Adrenal gland (tissue), 12 donors: ENCODE measurements around the gene GALNT10. TPM values are rescaled to one million over a fixed set of nuclear protein-coding genes. Genes with fewer than 3 reads are reported as not detected.

ENCODE experiments used
- DNase-seq, 7 donors: peaks; one replicate each; pipeline ENCODE4 v3.0.0-alpha.2; 2019 to 2020
- H3K27ac ChIP-seq, 5 donors: fragments of 200-600 bp; sonication (generic) in 4 of 5; 1 replicate in 3 of 5; 2 replicates in 2 of 5; pipeline versions ENCODE4 v1.5.1 to v1.8.0; 2016 to 2020; ENCODE audit warnings: mild to moderate bottlenecking in 1 of 5
- H3K27me3 ChIP-seq: fragments of 200-600 bp; 2 replicates; pipeline ENCODE4 v1.8.0; 2021
- H3K36me3 ChIP-seq, 2 donors: fragments of 200-600 bp; replicated peaks in 1 of 2; 1 replicate in 1 of 2; 2 replicates in 1 of 2; pipeline versions ENCODE4 v1.5.1 to v1.8.0; 2018 to 2022
- H3K4me1 ChIP-seq, 2 donors: fragments of 200-600 bp; replicated peaks in 1 of 2; 1 replicate in 1 of 2; 2 replicates in 1 of 2; pipeline versions ENCODE4 v1.5.1 to v1.8.0; 2018 to 2021
- H3K4me3 ChIP-seq, 4 donors: fragments of 200-600 bp; sonication (generic) in 3 of 4; one replicate each; pipeline ENCODE4 v1.5.1; 2016 to 2018
- H3K9me3 ChIP-seq, 3 donors: fragments of 200-600 bp; sonication (generic) in 1 of 3; replicated peaks in 1 of 3; 1 replicate in 2 of 3; 2 replicates in 1 of 3; pipeline versions ENCODE4 v1.5.1 to v1.8.0; 2016 to 2021
- CTCF ChIP-seq, 6 experiments: fragments of 450-650 bp in 4 of 6; fragments of 200-600 bp in 2 of 6; sonication (generic) in 1 of 6; IDR thresholded peaks; 1 replicate in 5 of 6; 2 replicates in 1 of 6; pipeline versions ENCODE4 v1.5.1 to v1.8.0; 2016 to 2021; ENCODE audit warnings: antibody characterized with exemption in 6 of 6, mild to moderate bottlenecking in 2 of 6, moderate library complexity in 1 of 6
- POLR2A ChIP-seq, 2 donors: fragments of 450-650 bp; IDR thresholded peaks; one replicate each; pipeline ENCODE4 v1.6.1; 2017; ENCODE audit warnings: antibody characterized with exemption in 2 of 2, mild to moderate bottlenecking in 2 of 2, moderate library complexity in 1 of 2
- WGBS, 4 donors: extraction: QIAGEN DNeasy Blood & Tissue Kit in 2 of 4; methylation state at CpG; one replicate each; pipeline versions ENCODE4 v1.1.5 to v1.1.7; 2013 to 2017; 5-methylcytosine and 5-hydroxymethylcytosine counted together
- intact Hi-C, 2 donors: fragments of 100-400 bp; cut with DNase I; formaldehyde crosslinking; loops; one replicate each; pipeline versions ENCODE4 v1.14.1 to v1.15.0; 2022 to 2023
- polyA plus RNA-seq, 3 donors: library from polyadenylated mRNA; stranded (reverse); fragments of 200-250 nt in 2 of 3; fragments of 350-450 nt in 1 of 3; fragmentation: Illumina TruSeq in 1 of 3; extraction: RNeasy Lipid Tissue Mini Kit (QIAGEN cat#74804) in 1 of 3; gene quantifications; one replicate each; pipeline ENCODE4 v1.2.3, GENCODE V29; 2013 to 2014
- total RNA-seq, 9 donors: library from RNA; depleted of rRNA in 4 of 9; stranded (reverse); fragments of >200 nt in 4 of 9; fragments of 120-200 nt in 1 of 9; fragmentation: NEBNext Ultra II Directional in 1 of 9; extraction: Animal tissue kit (Norgen Biotek cat#: 25700) in 1 of 9; gene quantifications; one replicate each; pipeline versions ENCODE4 v1.1.0 to v1.2.4, GENCODE V29; 2013 to 2023
- donor health status: healthy with polysubstance abuse.
- donor health status: Bipolar disorder and iron deficiency.
- donor health status: DM: yes; HTN: yes; CAD: no.
- donor health status: DM: no; HTN: no; CAD: no.
- donor health status: DM: no; HTN: no; CAD: no.
- donor health status: DM: yes; HTN: yes; CAD: no.

The GALNT10 gene
- total and polyA plus RNA-seq, 12 donors = 5.6 to 74.1 (median 43.4) TPM

GRCh38 chr5:154275566-154275965, 85.0 kb downstream of the GALNT10 start:
- DNase-seq = no peak
- TF ChIP-seq CTCF (IDR thresholded peaks at IDR 0.05) = no peak
- Histone ChIP-seq H3K4me1 (peaks cover 7 to 51% of the 10 kb centered on the region in 2 donors), H3K27me3 (no peaks in the 10 kb centered on the region), H3K9me3 (no peaks in the 10 kb centered on the region), H3K4me3 (no peak overlapping the region), H3K36me3 (no peaks in the 10 kb centered on the region), H3K27ac (peak overlapping the region in 1 of 5 donors; percentile 13)
- WGBS, 4 donors = 88 to 92% (median 89%) methylated on average over 3 of the region's 3 CpGs
- intact Hi-C loops = no loop called here

- 59 to 67% (median 66%) methylated on average over 5 of the region's 5 CpGs for WGBS, 4 donors
- TF ChIP-seq CTCF (IDR thresholded peaks at IDR 0.05) (no peak), POLR2A (IDR thresholded peaks at IDR 0.05) (no peak)
- Histone ChIP-seq H3K27ac (peak overlapping the region in 2 of 5 donors; percentile 56 to 74), H3K4me1 (peaks cover 7 to 51% of the 10 kb centered on the region in 2 donors), H3K9me3 (no peaks in the 10 kb centered on the region), H3K27me3 (no peaks in the 10 kb centered on the region), H3K36me3 (no peaks in the 10 kb centered on the region), H3K4me3 (no peak overlapping the region)
- no peak for DNase-seq
- intact Hi-C loops = no loop called here
These were observed 85.9 kb downstream of the GALNT10 start for GRCh38 chr5:154276261-154276972.

GRCh38 chr5:154276973-154277331, 86.4 kb downstream of the GALNT10 start:
- Histone ChIP-seq H3K27ac (peak overlapping the region in 2 of 5 donors; percentile 56 to 74), H3K4me1 (peaks cover 7 to 50% of the 10 kb centered on the region in 2 donors)
- intact Hi-C loops = no loop called here

GRCh38 chr5:154277499-154277898, 87.0 kb downstream of the GALNT10 start:
- DNase-seq = no peak
- Histone ChIP-seq H3K36me3 (no peaks in the 10 kb centered on the region), H3K4me3 (no peak overlapping the region), H3K27me3 (no peaks in the 10 kb centered on the region), H3K4me1 (peaks cover 7 to 45% of the 10 kb centered on the region in 2 donors), H3K27ac (peak overlapping the region in 2 of 5 donors; percentile 56 to 74), H3K9me3 (no peaks in the 10 kb centered on the region)
- 80 to 88% (median 85%) methylated on average over 1 of the region's 1 CpG for WGBS, 4 donors
- TF ChIP-seq POLR2A (IDR thresholded peaks at IDR 0.05) (no peak), CTCF (IDR thresholded peaks at IDR 0.05) (no peak)
- intact Hi-C loops = no loop called here

More at GRCh38 chr5:154276973-154277331, 86.4 kb downstream of the GALNT10 start:
- 0 to 35% (median 20%) methylated on average over 1 of the region's 1 CpG for WGBS, 4 donors
- DNase-seq = peak; percentile 40 to 89 (median 84)
- TF ChIP-seq CTCF (IDR thresholded peaks at IDR 0.05) = no peak
- H3K27me3 ChIP-seq = no peaks in the 10 kb centered on the region
- no peaks in the 10 kb centered on the region for H3K36me3 ChIP-seq
- H3K4me3 ChIP-seq = no peak overlapping the region
- H3K9me3 ChIP-seq = no peaks in the 10 kb centered on the region
